ENCODE results near the gene AOAH.
"Not testable (repeated sequence)": the region's sequence is repeated elsewhere in the genome, so short reads cannot be mapped to it uniquely, and the experiment has no call there.

GRCh38 chr7:36466001-36466400 lies 258.3 kb downstream of the AOAH start:
- not testable (repeated sequence) for TF ChIP-seq CTCF (IDR thresholded peaks at IDR 0.05; ENCODE audit: low read depth, low read length, poor library complexity, severe bottlenecking); EZH2phosphoT487 (IDR thresholded peaks at IDR 0.05; ENCODE audit: borderline replicate concordance, low read length)

All from DOHH2 (cell line).